Inflammatory macrophage treated with lipopolysaccharide for 1 hour (primary cell): ENCODE measurements around the gene RAD51B.

Experiments used
- DNase-seq, 2 donors: peaks; one replicate each; pipeline ENCODE4 v3.0.0-alpha.2; 2020 to 2022

Gene RAD51B

DNA sequence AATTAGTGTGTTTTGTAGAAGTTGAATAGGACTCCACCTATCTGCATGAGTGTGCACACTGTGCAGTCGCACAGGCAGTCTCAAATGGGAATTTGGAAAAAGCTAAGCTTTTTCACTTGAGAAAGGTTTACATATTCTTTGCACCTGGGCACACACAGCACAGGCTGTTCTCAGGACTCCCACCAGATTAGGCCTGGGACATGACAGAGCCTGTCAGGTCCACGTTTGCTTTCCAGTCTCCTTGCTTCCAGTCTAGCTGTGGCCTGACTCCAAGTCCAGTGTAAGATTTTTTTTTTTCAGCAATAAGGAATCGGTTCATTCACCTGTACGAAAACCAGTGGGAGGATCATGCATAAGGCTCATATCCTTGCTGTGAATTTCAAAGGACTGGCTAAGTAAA, 792.0 kb downstream of the RAD51B start:
- no peak for DNase-seq

DNA sequence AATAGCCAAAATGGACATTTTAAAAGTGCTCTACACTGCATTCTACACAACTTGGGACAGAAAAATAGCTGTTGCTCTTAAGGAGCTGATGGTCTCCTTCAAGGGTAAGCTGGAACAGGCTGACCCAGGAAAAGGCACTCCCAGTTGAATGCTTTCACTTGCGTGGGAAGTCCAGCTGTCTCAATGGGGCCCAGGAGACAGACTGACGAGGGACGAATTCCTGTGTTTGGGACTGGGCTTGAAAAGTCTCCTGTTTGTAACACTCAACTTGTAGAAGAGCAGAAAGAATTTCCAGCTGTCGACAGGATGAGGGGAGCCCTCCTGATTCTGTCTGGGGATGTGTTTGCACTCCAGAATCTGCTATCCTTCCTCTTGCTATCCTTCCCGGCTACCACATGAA, 792.5 kb downstream of the RAD51B start:
- no peak for DNase-seq

DNA sequence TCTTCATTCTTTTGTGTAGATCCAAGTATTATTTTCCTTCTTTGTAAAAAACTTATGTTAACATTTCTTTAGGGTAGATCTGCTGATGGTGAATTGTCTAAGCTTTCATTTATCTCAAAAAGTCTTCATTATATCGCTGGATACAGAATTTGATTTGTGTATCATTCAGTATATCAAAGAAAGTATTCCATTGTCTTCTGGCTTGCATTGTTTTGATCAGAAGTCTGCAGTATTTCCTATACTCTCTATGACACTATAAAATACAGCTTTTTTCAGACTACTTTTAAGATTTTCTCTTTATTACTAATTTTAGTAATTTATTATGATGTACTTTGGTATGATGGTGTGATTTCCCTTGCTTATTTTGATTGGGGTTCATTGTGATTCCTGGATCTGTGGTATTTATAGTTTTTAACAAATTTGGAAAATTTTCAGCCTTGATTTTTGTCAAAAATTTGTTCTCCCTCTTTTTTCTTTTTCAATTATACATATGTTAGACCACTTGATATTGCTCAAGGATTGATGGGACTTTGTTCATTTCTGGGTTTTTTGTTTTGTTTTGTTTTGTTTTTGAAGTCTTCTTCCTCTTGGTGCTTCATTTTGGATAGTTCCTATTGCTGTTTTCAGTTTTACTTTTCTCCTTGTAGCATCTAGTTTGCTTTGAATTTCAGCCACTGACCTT, 796.8 kb downstream of the RAD51B start:
- DNase-seq: no peak

DNA sequence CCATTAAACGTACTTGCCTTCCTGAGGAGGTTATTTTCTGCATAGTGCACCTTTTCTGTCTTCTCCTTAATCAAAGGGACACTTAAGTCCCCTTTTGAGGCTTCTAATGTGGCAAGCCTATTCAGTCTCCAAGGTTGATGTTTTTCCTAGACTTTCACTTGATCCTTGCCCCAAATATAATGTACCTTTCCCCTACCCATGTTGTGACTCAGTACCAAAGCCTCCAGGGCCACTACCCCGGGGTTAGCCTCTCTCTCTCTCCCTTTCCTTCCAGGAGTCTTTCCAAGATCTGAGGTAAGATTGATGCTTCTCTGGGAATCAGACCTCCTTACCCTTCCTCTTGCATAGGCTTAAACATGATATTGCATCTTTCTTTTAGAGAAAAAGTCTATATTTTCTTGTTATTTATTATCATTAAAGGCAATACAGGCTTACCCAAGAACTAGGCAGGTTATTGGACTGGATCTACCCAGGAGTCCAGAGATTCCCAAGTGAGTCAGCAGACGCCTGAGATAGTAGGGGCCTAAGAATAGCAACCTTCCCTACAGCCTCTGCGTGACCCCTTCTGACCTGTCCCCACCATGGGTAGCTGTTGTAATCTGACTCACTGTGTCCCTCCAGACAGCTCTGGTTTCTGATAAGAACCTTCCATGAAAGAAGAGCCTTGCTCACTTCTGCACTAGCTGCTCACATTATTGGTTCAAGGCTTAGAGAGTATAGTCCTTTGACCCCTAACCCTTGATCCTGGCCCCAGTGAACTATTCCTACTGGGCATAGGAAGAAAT, 800.4 kb downstream of the RAD51B start:
- DNase-seq: no peak

DNA sequence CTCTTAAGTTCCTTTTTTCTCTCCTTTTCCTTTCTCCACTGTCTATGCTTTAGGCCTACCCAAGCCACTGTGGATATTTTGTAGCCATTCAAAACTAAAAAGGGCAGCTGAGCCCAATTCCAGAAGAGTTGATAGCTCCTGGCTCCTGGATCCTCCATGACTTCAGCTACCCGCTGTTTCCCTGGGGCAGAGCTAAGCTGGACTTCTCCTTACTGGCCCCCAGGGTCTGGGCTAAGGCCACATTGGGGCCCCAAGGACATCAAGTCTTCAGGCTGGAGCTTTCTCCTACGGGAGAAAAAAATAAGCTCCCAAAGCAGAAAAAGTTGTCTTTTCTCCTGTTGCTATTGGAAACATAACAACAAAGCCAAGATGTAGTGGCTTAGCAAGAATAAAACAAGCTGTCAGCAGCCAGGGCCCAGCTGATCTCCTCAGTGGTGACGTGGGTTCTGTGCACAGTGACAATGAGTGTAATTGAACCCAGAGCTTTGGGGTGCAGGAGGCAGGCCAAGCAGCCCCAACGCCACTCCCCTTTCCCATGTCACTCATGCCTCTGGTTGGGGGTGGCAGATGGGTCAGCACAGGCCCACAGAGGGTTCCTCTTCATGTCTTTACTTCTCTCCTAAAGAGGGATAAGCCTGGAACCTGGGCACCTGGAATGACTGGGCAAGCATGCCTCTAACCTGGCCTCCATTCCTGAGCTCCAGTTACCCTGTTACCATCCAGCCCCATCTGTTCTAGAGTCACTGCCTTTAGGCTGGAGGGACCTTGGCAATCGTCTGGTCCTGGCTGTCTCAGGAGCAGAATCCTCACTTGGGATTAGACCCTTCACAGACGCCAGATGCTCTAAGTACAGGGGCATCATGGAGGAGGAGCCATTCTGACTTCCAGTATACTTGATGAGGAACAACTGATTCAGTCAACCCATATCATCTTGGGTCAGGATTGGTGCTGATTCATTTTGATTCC, 802.1 kb downstream of the RAD51B start:
- DNase-seq: no peak

DNA sequence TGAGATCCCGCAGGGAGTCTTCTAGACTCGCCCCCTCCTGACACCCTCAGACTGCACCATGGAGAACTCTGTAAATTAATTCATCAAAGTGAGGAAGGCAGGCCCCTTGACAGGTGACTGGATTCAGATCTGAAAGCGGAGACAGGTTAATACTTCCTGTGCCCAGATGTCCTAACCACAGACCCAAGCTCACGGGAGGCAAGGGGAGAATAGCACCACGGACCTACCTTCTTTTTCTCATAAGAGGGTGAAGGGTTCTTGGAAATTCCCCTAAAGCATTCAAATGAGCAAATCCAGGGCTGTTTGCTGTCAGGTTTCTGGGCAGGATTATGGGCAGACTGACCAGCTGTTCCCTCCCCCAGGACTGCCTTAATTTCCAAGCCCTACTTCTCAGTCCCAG, 803.3 kb downstream of the RAD51B start:
- DNase-seq: no peak

DNA sequence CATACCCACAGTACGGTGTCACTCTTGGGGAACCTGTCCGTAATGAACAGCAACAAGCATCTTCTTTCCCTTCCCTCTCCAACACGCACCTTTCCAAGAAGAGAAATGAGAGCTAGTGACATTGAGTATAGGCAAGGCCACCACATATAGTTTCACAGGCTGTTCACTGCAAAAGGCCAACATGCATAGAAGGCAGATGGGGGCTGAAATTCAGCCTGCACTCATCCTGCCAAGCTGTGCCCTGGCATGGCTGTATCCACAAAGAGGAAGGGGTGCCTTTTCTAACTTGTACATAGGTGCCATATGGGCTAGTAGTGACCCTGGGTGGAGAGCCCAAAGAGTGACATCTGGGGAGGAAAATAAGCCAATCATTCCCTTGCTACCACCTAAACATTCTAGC, 803.7 kb downstream of the RAD51B start:
- no peak for DNase-seq

DNA sequence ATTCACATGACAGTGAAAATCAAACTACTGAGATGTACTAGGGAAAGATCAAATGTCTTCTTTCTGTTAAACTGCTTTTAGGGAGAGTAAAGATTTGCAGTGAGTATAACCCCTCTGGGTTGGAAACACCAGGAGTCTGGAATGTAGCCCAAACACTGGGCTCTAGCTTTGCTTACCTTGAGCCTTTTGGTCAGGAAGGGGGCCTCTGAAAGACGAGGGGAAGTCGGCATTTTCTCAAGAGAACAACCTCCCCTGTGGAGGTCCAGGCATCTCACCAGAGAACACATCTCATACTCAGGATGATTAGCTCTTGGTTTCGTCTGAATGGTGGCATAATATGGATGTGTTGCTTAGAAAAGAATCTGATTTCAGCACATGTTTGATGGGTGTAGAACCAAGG, 804.2 kb downstream of the RAD51B start:
- no peak for DNase-seq

DNA sequence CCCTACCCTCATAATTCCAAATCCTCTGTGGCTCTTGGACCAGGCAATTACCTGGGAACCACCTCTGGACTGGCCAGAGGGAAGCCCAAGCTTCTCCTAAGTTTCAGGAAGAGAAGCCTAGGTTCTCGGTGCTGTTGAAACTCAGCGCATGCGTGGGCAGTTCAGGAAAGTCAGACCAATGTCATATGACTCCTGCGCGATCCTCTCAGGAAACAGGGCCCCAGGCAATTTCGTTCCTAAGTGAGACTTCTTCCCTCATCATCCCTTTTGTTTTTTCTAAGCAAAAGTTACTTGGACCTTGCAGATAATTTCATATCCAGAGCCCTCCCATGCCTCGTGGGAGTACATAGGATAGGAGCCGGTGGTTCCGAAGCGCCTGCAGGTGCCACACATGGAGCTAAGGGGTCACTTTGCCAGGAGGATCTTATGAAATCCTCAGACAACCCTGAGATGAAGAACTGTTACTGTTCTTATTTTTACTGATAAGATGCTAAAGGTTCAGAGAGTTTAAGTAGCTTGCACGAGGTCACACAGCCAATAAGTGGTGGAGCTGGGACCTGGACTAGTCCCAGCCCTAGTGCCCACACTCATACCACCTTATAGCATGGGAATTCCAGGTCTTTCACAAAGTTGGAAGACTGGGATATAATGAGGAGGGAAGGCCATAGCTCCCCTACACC, 805.1 kb downstream of the RAD51B start:
- peak; percentile 77 to 90 for DNase-seq

DNA sequence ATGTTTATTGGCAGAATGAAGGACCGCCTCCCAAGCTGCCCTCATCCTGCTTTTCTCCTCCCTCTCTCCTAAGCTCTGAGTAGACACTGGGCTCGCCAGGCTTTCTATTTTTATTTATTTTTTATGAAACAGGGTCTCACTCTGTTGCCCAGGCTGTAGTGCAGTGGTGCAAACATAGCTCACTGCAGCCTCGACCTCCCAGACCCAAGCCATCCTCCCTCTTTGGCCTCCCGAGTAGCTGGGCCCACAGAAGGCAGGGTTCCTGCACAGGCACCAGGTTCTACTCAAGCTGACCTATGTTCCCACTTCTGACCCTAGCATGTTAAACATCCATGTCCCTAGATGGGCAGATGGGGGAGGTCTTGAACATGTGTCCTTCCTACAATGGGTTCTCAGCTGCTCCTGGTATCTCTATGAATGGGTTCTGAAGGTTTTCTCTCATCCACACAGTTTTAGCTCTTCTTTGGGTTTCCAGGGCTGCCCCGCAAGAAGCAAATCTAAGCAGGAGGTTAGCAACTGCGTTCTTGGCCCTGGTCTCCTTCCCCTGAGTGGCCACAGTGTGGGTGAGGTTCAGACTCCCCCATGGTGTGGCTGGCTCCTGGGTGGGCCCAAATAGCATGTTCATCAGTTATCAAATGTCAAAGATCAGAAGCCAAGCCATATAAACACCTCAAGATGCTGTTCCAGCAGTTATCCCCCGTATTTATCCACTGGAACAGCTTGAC, 805.9 kb downstream of the RAD51B start:
- no peak for DNase-seq

DNA sequence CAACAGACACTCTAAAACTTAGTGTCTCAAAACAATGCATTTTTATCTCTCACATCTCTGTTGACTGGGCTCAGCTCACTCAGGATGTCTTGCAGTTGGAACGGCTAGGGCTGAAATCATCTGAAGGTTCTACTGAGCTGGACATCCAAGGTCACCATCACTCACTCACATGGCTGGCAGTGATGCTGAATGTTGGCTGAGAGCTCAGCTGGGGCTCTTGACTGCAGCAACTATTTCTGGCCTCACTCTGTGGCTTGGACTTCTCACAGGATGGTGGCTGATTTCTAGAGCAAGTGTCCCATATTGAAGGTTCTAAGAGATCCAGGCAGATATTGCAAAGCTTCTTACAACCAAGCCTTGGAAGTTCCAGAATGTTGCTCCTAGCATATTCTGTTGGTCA, 806.8 kb downstream of the RAD51B start:
- no peak for DNase-seq

DNA sequence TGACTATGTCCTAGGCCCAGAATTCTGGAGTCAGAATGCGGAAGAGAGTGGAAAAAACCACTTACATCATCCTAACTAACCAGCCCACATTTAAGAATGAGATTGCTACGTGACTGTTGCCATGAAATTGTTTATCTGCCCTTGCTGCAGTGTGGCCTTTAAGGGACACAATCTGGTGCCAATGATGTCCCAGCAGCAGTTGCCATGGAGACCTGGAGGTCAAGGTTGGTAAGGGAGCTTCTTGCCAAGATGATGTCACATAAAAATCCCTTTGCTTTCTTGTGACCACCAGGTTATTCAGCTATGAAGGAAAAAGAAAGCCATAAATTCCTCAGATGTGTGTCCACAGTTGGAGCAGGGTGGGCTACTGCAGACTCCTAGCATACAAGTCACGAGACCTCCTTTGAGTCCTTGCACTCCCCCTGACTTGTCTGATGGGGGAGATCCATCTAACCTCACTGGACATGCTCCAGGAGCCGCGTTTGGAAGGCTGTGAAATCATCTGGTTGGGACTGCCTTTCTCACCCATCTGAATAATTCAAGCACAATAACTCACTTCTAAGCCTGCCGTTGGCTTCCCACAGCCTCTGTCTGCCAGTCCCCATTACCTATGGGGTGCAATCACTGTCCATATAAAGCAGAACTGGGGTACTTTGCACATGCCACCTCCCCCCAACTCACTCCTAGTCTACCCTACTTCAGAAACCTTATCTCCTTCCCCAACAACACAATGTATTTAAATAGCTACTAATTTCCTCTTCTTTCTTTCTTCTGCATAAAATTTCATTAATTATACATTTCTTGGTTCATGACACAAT, 807.7 kb downstream of the RAD51B start:
- no peak for DNase-seq

DNA sequence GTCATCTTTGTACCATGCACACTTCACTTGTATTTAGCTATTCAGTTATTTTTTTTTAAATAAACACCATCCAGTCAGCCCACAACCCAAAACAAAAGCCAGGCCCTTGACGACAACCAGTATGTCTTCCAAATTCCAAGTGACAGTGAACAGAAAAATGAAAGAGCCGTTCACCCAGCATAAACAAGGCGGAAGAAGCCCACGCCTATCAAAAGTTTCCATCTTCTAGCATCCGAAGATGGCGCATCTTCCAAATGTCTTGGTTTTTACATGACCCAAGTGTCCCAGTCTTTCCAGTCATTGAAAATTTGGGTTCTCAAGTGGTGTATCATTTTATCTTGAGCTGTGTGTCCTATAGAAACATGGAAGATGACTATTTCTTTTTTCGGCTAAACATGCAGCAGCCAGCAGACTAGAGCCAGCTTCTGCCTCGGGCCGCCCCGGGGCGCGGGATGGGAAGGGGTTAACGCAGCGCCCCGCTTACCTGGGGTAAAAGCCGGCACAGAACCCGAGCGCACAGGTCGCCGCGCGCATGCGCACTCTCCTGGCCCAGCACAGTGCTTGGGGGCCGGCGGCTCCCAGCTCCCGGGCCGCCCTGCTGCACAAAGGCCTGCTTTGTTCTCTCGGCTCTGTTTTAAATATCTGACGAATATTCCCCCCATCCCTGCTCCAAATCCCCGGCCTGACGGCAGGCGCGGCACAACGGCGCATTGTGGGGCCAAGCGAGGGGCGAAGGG, 808.5 kb downstream of the RAD51B start:
- no peak for DNase-seq

DNA sequence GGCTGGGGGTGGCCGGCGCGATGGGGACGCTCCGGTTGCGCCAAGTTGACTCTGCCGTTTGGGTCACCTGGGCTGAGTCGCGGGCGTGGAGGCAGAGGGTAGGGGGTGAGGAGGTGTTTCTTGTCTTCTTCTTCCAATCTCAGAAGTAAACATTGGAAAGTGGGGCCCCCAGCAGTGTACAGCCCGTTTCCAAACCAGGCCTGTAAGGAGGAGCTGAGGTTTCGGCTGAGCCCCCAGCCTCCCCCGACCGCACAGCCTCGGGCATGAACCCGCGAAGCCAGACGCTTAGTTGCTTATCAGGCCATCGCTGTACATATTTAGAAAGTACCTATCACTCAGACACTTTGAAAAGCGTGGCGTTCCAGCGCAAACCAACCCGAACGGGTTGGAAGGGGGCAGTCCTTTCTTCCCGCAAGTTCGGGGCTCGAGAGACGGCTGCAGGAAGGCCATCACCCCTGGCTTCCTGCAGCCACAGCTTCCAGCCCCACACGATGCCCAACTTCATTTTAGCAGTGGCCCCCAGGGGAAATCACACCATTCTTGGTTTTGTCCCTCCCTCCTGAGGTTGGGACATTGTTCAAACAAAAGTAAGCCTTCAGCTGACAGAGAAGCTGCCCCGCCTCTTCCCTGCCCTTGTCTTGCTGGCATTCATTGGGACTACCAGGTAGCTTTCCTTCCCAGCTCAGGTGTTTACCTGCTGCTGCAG, 809.2 kb downstream of the RAD51B start:
- DNase-seq: no peak

DNA sequence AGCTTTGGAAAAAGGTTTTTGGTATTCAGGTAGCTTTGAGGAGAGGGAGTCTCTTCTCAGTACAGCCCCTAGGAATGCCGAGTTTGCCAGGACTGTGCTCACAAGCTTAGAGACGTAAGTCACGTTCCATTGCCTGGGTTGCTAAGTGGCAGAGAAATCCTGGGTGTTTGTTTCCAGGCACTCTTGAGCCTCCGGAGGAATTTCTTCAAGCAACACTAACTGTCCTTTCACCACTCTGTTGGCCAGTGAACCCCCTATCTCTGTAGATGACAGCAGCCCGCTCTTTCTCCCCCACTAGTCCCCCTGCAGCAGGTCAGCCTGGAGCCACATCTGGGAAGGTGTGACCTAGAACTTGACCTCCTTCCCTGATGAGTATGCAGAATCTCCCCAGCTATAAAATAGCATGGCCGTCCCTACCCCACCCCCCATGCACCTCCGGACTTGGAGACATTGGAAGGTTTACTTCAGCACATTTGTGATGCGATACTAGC, 810.5 kb downstream of the RAD51B start:
- no peak for DNase-seq

DNA sequence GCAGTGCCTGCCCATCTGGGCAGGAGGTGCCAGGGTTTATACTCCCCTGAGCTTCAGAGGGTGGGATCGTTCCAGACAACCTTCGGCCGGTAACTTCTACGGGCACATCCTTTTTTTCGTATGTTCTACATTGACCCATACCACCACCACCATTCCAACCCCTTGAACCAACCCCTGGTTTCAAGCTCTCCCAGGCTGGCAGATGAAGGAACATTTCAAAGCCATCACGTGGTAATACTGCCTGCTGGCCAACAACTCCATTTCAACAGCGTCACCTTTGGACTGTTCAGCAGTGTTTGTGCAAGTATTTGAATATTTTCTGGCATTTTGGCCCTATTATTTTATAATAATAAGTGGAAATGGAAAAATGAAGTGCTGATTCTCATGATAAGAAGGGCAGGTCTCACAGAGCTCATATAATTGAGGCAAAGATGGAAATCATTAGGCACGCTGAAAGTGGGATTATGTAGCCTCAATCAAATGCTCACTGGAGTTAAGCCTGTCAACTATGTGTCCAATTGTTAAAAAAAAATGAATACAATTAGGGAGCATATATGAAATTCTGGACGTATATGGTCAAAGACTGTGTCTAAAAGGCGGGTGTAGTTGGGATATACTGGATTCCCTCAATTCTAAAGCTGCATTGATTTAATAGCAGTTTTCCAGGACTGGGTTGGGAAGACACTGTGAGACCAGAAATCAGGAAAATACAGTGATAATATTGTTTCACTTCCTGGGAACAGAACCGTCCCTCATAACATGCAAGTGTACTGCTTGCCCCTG, 811.2 kb downstream of the RAD51B start:
- DNase-seq: no peak

DNA sequence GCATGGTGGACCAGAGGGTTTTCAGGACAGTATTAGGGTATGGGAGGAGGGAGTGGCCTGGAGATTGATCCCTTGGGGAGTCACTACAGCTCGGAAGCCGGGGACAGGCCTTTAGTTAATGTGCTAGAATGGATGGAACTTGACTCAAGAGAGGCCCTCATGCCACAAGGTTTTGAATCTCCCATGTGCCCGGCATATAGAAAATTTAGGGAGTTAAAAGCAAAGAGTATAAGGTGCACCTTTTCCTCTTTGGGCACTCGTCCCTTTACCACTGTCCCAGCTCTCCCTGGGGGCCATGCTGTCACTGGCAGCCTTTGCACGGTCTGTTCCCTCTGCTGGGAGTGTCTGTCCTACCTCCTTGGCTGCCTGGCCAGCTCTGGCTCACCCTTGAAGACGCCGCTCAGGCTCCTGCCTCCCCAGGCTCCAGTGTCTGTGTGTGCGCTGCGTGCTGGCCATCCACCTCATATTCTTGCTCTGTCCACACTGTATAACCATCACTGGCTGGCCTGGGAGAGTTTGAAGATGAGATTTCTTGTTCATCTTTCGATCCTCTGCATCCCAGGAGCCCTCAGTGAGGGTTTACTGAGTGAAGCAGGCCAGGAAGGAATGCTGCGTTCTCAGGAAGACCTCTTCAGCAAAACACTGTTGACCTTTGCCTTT, 811.9 kb downstream of the RAD51B start:
- no peak for DNase-seq
